Endothelial cell of umbilical vein (primary cell): ENCODE results near the gene SCGN. TPM values are rescaled to one million over a fixed set of nuclear protein-coding genes. Genes with fewer than 3 reads are reported as not detected.

Source experiments
- BruUV-seq: library from RNA; stranded (reverse); fragments of 400-500 nt; replicated peaks from 2 replicates; lab custom pipeline; 2021; lab: Mats Ljungman, UMichigan
- CTCF ChIA-PET: fragments of 300-600, 350-600 bp; sonication (Branson Sonifier 250); formaldehyde crosslinking; loops from one replicate; lab custom pipeline; 2021; ENCODE audit warnings: antibody characterized with exemption, inconsistent platforms; lab: Charles Lee
- POLR2A ChIA-PET: fragments of 300-600, 350-600 bp; sonication (Branson Sonifier 250); formaldehyde crosslinking; loops from one replicate; lab custom pipeline; 2021; ENCODE audit warnings: antibody characterized with exemption, inconsistent platforms; lab: Charles Lee
- DNase-seq: peaks from one replicate; pipeline ENCODE4 v3.0.0-alpha.2; 2011; ENCODE audit warnings: low read depth, low spot score
- FAIRE-seq: peaks from 2 replicates; lab custom pipeline; 2011; peaks lifted over from hg19 to GRCh38; lab: Jason Lieb, UNC
- H2AFZ ChIP-seq: 2 replicates; pipeline ENCODE4 v1.6.0; 2012; ENCODE audit warnings: low read depth, low read length, control low read depth, inconsistent platforms
- H3K27ac ChIP-seq: 2 replicates; pipeline ENCODE4 v1.5.1; 2011; ENCODE audit warnings: low read depth, mild to moderate bottlenecking, control low read depth, low read length, moderate library complexity; ENCODE audit not compliant: insufficient read depth
- H3K27me3 ChIP-seq, 2 experiments: 2 replicates each; pipeline versions ENCODE4 v1.6.0 to v1.6.1; 2011; ENCODE audit warnings: low read length in 2 of 2, mixed read lengths in 1 of 2; ENCODE audit not compliant: control insufficient read depth in 2 of 2, insufficient read depth in 2 of 2
- H3K36me3 ChIP-seq, 2 experiments: 2 replicates in 1 of 2; 3 replicates in 1 of 2; pipeline ENCODE4 v1.5.1; 2011; ENCODE audit warnings: low read length in 2 of 2, mild to moderate bottlenecking in 1 of 2, moderate library complexity in 1 of 2; ENCODE audit not compliant: control insufficient read depth in 2 of 2, insufficient read depth in 2 of 2; ENCODE audit errors: extremely low read depth in 1 of 2
- H3K4me1 ChIP-seq: 3 replicates; pipeline ENCODE4 v1.5.1; 2011; ENCODE audit warnings: mild to moderate bottlenecking, low read length; ENCODE audit not compliant: control insufficient read depth, insufficient read depth; ENCODE audit errors: extremely low read depth
- H3K4me2 ChIP-seq: 2 replicates; pipeline ENCODE4 v1.6.1; 2011; ENCODE audit warnings: low read length, control low read depth, mixed read lengths; ENCODE audit not compliant: insufficient read depth
- H3K4me3 ChIP-seq, 3 experiments: fragments of 200-600 bp in 1 of 3; sonication (generic), shearing (Covaris generic) in 1 of 3; replicated peaks in 1 of 3; 2 replicates each; pipeline ENCODE4 v1.5.1; 2011 to 2016; ENCODE audit warnings: control low read depth in 3 of 3, low read length in 3 of 3, mild to moderate bottlenecking in 2 of 3, inconsistent platforms in 1 of 3, low read depth in 1 of 3, moderate library complexity in 1 of 3; ENCODE audit not compliant: insufficient read depth in 1 of 3
- H3K79me2 ChIP-seq: 2 replicates; pipeline ENCODE4 v1.6.0; 2012; ENCODE audit warnings: low read length, inconsistent platforms; ENCODE audit not compliant: control insufficient read depth, insufficient read depth
- H3K9ac ChIP-seq: replicated peaks from 2 replicates; pipeline ENCODE3; 2011; ENCODE audit warnings: low read length, control low read depth; ENCODE audit not compliant: insufficient read depth; ENCODE audit errors: extremely low read depth
- H3K9me1 ChIP-seq: replicated peaks from 3 replicates; pipeline ENCODE4 v1.6.0; 2011; ENCODE audit warnings: mild to moderate bottlenecking, low read length; ENCODE audit not compliant: control insufficient read depth, insufficient read depth; ENCODE audit errors: extremely low read depth
- H3K9me3 ChIP-seq: replicated peaks from 2 replicates; pipeline ENCODE4 v1.5.1; 2012; ENCODE audit warnings: low read length, inconsistent platforms; ENCODE audit not compliant: control insufficient read depth, insufficient read depth
- H4K20me1 ChIP-seq: replicated peaks from 2 replicates; pipeline ENCODE3; 2011; ENCODE audit warnings: mild to moderate bottlenecking, low read length; ENCODE audit not compliant: control insufficient read depth, insufficient read depth; ENCODE audit errors: extremely low read depth
- EZH2 ChIP-seq: IDR thresholded peaks from 2 replicates; pipeline ENCODE4 v1.6.1; 2012; ENCODE audit warnings: borderline replicate concordance, low read depth, mild to moderate bottlenecking, moderate library complexity, low read length, inconsistent platforms; ENCODE audit not compliant: severe bottlenecking
- FOS ChIP-seq: IDR thresholded peaks from 2 replicates; pipeline ENCODE4 v1.6.1; 2011; ENCODE audit warnings: mild to moderate bottlenecking, low read length, moderate library complexity, borderline replicate concordance; ENCODE audit not compliant: insufficient read depth
- GATA2 ChIP-seq: IDR thresholded peaks from 2 replicates; pipeline ENCODE4 v1.7.0; 2011; ENCODE audit warnings: low read depth, mild to moderate bottlenecking, moderate library complexity, mixed read lengths, low read length; ENCODE audit not compliant: insufficient read length, insufficient read depth
- JUN ChIP-seq: IDR thresholded peaks from 2 replicates; pipeline ENCODE4 v1.6.1; 2011; ENCODE audit warnings: borderline replicate concordance, low read depth; ENCODE audit not compliant: insufficient read length, insufficient read depth
- MYC ChIP-seq: IDR thresholded peaks from one replicate; pipeline ENCODE4 v1.6.1; 2011; ENCODE audit warnings: mild to moderate bottlenecking, low read depth, low read length
- POLR2A ChIP-seq: IDR thresholded peaks from 2 replicates; pipeline ENCODE4 v1.6.1; 2012; ENCODE audit warnings: low read depth, mild to moderate bottlenecking, control low read depth, low read length
- POLR2AphosphoS5 ChIP-seq: IDR thresholded peaks from 2 replicates; pipeline ENCODE4 v1.6.1; 2012; ENCODE audit warnings: low read depth, mild to moderate bottlenecking, control low read depth, low read length, moderate library complexity; ENCODE audit not compliant: insufficient read depth
- dilution Hi-C: fragments of 300-500 bp; cut with MboI; formaldehyde crosslinking; loops from one replicate; pipeline ENCODE4 v1.15.0; 2019; ENCODE audit warnings: low sequenced_read_pairs; ENCODE audit not compliant: extremely low pct_ligation_motif_present
- intact Hi-C: fragments of 100-400 bp; cut with micrococcal nuclease; formaldehyde crosslinking; loops from one replicate; pipeline ENCODE4 v1.10.0; 2022
- polyA plus RNA-seq, 4 experiments: library from polyadenylated mRNA; depleted of rRNA in 3 of 4; stranded (reverse) in 3 of 4; unstranded in 1 of 4; fragments of >200 nt; gene quantifications; 2 replicates each; pipeline versions ENCODE4 v1.2.1 to v1.2.3, GENCODE V29; 2011 to 2012; ENCODE audit warnings: missing spikeins in 1 of 4
- total RNA-seq: library from RNA; stranded (reverse); gene quantifications from 2 replicates; pipeline ENCODE4 v1.2.3, GENCODE V29; 2021
- TF ChIP-seq, protein P1 (sequence below), 2 donors: IDR thresholded peaks; 1 replicate in 1 of 2; 2 replicates in 1 of 2; pipeline ENCODE4 v1.5.1; 2011; ENCODE audit warnings: low read length in 2 of 2, mild to moderate bottlenecking in 2 of 2, moderate library complexity in 2 of 2, control low read depth in 1 of 2, inconsistent platforms in 1 of 2, low read depth in 1 of 2; ENCODE audit not compliant: insufficient read depth in 1 of 2; ENCODE audit errors: extremely low read depth in 1 of 2
- TF ChIP-seq, protein P2 (sequence below): IDR thresholded peaks from 2 replicates; pipeline ENCODE4 v1.6.1; 2011; ENCODE audit not compliant: insufficient read depth, insufficient read length

SCGN gene
- total and polyA plus RNA-seq, 2 donors (not counting 3 experiments of a cell fraction or from before 2014, with no cell fraction given) = not detected

GRCh38 chr6:25628471-25629197, 23.4 kb upstream of the SCGN start:
- H3K9ac ChIP-seq = no peak overlapping the region
- no peaks in the 10 kb centered on the region for H3K36me3 ChIP-seq
- no peaks in the 10 kb centered on the region for H3K27me3 ChIP-seq
- ChIA-PET CTCF (no interaction called here), POLR2A (no interaction called here)
- no peaks in the 10 kb centered on the region for H3K4me1 ChIP-seq
- FAIRE-seq = no peak
- no peak for DNase-seq
- no peak overlapping the region for H3K4me3 ChIP-seq
- no peaks in the 10 kb centered on the region for H3K79me2 ChIP-seq
- no TSS peak for BruUV-seq
- H2AFZ ChIP-seq = no peak overlapping the region
- H3K4me2 ChIP-seq = no peak overlapping the region
- no peak overlapping the region for H3K27ac ChIP-seq
- H4K20me1 ChIP-seq = no peaks in the 10 kb centered on the region
- H3K9me1 ChIP-seq = no peaks in the 10 kb centered on the region
- TF ChIP-seq, protein P1, sequence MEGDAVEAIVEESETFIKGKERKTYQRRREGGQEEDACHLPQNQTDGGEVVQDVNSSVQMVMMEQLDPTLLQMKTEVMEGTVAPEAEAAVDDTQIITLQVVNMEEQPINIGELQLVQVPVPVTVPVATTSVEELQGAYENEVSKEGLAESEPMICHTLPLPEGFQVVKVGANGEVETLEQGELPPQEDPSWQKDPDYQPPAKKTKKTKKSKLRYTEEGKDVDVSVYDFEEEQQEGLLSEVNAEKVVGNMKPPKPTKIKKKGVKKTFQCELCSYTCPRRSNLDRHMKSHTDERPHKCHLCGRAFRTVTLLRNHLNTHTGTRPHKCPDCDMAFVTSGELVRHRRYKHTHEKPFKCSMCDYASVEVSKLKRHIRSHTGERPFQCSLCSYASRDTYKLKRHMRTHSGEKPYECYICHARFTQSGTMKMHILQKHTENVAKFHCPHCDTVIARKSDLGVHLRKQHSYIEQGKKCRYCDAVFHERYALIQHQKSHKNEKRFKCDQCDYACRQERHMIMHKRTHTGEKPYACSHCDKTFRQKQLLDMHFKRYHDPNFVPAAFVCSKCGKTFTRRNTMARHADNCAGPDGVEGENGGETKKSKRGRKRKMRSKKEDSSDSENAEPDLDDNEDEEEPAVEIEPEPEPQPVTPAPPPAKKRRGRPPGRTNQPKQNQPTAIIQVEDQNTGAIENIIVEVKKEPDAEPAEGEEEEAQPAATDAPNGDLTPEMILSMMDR (IDR thresholded peaks at IDR 0.05; ENCODE audit: extremely low read depth in 1 of 2, insufficient read depth in 1 of 2, low read depth in 1 of 2, low read length in 2 of 2) = no peak
- TF ChIP-seq POLR2AphosphoS5 = no peak
- intact Hi-C loops = no loop called here
- H3K9me3 ChIP-seq = no peaks in the 10 kb centered on the region
- dilution Hi-C loops = no loop called here

DNA sequence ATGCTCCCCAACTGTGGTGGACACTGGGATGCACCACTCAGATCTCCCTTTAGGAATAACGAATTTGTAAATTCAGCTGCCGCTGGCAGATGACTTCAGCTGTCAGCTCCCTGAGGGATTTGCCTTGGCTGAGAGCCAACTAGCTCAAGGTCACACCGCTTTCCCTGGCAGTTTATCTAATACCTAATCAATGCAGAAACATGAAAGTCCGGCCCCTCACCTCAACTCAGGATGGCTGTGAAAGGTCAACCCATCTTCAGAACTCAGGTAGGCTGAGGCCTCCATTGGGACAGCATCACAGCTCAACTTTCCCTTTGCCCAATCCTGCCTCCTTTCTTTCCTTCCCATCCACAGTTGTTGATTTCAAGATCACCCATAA, 22.8 kb upstream of the SCGN start:
- Histone ChIP-seq H3K4me2 (no peak overlapping the region), H3K9me1 (no peaks in the 10 kb centered on the region), H3K9me3 (no peaks in the 10 kb centered on the region), H3K9ac (no peak overlapping the region), H4K20me1 (no peaks in the 10 kb centered on the region), H3K27ac (no peak overlapping the region), H3K4me3 (no peak overlapping the region), H3K4me1 (no peaks in the 10 kb centered on the region), H3K79me2 (no peaks in the 10 kb centered on the region), H3K27me3 (no peaks in the 10 kb centered on the region), H2AFZ (no peak overlapping the region), H3K36me3 (no peaks in the 10 kb centered on the region)
- intact Hi-C loops (no loop called here), dilution Hi-C loops (no loop called here)
- TF ChIP-seq, protein P2, sequence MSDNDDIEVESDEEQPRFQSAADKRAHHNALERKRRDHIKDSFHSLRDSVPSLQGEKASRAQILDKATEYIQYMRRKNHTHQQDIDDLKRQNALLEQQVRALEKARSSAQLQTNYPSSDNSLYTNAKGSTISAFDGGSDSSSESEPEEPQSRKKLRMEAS = no peak
- TF ChIP-seq, protein P1 (IDR thresholded peaks at IDR 0.05; ENCODE audit: extremely low read depth in 1 of 2, insufficient read depth in 1 of 2, low read depth in 1 of 2, low read length in 2 of 2) = no peak
- TF ChIP-seq POLR2A (no peak), POLR2AphosphoS5 (no peak), MYC (no peak), EZH2 (no peak), GATA2 (no peak), FOS (no peak), JUN (no peak)
- no TSS peak for BruUV-seq
- POLR2A ChIA-PET = no interaction called here
- CTCF ChIA-PET = no interaction called here
- DNase-seq (no peak), FAIRE-seq (no peak)
